Right ventricle myocardium superior (tissue), 1 donor: ENCODE results near the gene DOLPP1. TPM values are rescaled to one million over a fixed set of nuclear protein-coding genes. Genes with fewer than 3 reads are reported as not detected.

Experiments used
- ATAC-seq: fragments of 200-7000 bp; cut with Tn5 transposase; one replicate; pipeline ENCODE4 v1.9.1; 2020; ENCODE audit warnings: mild to moderate bottlenecking; ENCODE audit not compliant: poor library complexity
- DNase-seq: peaks from one replicate; pipeline ENCODE4 v3.0.0-alpha.2; 2020
- intact Hi-C: fragments of 100-400 bp; cut with DNase I; formaldehyde crosslinking; loops from one replicate; pipeline ENCODE4 v1.11.2; 2022
- total RNA-seq: library from RNA; stranded (reverse); fragmentation: NEBNext Ultra II Directional; extraction: Animal tissue kit (Norgen Biotek cat#: 25700); gene quantifications from one replicate; pipeline ENCODE4 v1.2.1, GENCODE V29; 2021
- donor health status: DM: no; HTN: yes; CAD: no; lungs with severe emphysema.

DOLPP1 gene
- total RNA-seq, 1 donor from 2014 or later, result 4.4 TPM

- ATAC-seq (no peak), DNase-seq (no peak)
- intact Hi-C loops, result no loop called here
These were observed 1.1 kb upstream of the DOLPP1 start for GRCh38 chr9:129079829-129080228.

- DNase-seq (no peak), ATAC-seq (no peak)
- intact Hi-C loops, result no loop called here
These were observed 662 bp upstream of the DOLPP1 start for GRCh38 chr9:129080298-129080600.

- DNase-seq (no peak), ATAC-seq (no peak)
- intact Hi-C loops, result no loop called here
These were observed 535 bp downstream of the DOLPP1 start for GRCh38 chr9:129081388-129081904.

GRCh38 chr9:129084087-129084486 lies 3.2 kb downstream of the DOLPP1 start:
- ATAC-seq, result no peak
- DNase-seq, result no peak
- intact Hi-C loops, result no loop called here

- no peak for ATAC-seq
- intact Hi-C loops, result no loop called here
- no peak for DNase-seq
These were observed 8.3 kb downstream of the DOLPP1 start for GRCh38 chr9:129089246-129089645.

GRCh38 chr9:129093602-129094386 lies 12.9 kb downstream of the DOLPP1 start:
- DNase-seq, result no peak
- no peak for ATAC-seq
- intact Hi-C loops, result no loop called here

GRCh38 chr9:129094387-129095169 lies 13.7 kb downstream of the DOLPP1 start:
- peak; percentile 69 for ATAC-seq
- intact Hi-C loops, result no loop called here
- no peak for DNase-seq

- ATAC-seq (no peak), DNase-seq (no peak)
- intact Hi-C loops, result no loop called here
These were observed 14.3 kb downstream of the DOLPP1 start for GRCh38 chr9:129095170-129095667.

GRCh38 chr9:129095908-129096307 lies 15.0 kb downstream of the DOLPP1 start:
- DNase-seq (no peak), ATAC-seq (no peak)

GRCh38 chr9:129097671-129098306 lies 16.9 kb downstream of the DOLPP1 start:
- ATAC-seq (no peak), DNase-seq (no peak)
- intact Hi-C loops, result no loop called here

More at GRCh38 chr9:129095908-129096307, 15.0 kb downstream of the DOLPP1 start:
- intact Hi-C loops, result no loop called here

- ATAC-seq, result no peak
- no peak for DNase-seq
- intact Hi-C loops, result no loop called here
These were observed 17.4 kb downstream of the DOLPP1 start for GRCh38 chr9:129098328-129098727.

- intact Hi-C loops, result no loop called here
- DNase-seq (no peak), ATAC-seq (no peak)
These were observed 19.7 kb downstream of the DOLPP1 start for GRCh38 chr9:129100383-129101169.

- no peak for DNase-seq
- intact Hi-C loops, result no loop called here
- no peak for ATAC-seq
These were observed 20.4 kb downstream of the DOLPP1 start for GRCh38 chr9:129101279-129101678.

- DNase-seq, result no peak
- no peak for ATAC-seq
- intact Hi-C loops, result no loop called here
These were observed 21.2 kb downstream of the DOLPP1 start for GRCh38 chr9:129102095-129102525.

GRCh38 chr9:129102791-129103594 lies 22.1 kb downstream of the DOLPP1 start:
- DNase-seq (peak; percentile 63), ATAC-seq (peak; percentile 70)
- intact Hi-C loops, result no loop called here

- intact Hi-C loops, result no loop called here
- ATAC-seq, result peak; percentile 19
- no peak for DNase-seq
These were observed 22.7 kb downstream of the DOLPP1 start for GRCh38 chr9:129103595-129103965.

GRCh38 chr9:129104051-129104450 lies 23.1 kb downstream of the DOLPP1 start:
- DNase-seq (no peak), ATAC-seq (no peak)
- intact Hi-C loops, result no loop called here
